ENCODE data around the gene TNN.
"Not testable (repeated sequence)": the region's sequence is repeated elsewhere in the genome, so short reads cannot be mapped to it uniquely, and the experiment has no call there.

Gene TNN

DNA sequence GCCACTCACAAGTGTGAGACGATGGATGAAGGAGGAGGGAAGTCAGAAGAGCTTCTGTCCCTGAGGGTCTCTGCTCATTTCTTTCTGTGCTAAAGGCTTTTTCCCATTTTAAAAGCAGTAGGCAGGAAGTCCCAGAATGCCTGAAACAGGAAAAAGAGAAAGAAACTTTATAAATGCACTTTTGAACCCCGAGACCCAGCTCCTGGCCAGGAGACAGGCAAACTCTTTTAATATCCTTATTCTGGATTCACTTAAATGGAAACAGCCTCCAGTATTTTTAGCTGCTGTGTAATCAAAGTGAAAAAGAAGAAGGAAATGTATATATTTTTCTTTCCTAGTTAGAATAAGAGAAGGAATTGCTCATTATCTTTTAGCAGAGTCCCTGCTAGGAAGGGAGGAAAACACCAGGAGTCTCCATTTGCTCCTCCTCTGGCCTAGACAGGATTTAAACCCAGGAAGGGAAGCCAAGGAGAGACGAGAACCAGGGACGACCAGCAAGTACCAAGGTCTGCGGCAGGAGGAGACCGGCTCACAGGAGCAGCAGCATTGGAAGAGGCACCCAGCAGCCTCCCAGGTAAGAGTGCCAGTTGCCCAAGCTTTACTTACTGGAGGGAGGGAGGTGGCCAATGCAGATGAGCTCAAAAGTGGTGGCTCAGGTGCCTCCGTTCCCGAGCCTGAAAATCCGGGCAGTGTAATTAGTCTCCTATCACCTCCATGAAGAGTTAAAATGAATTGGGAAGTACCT, at the start of gene TNN:
TNN (plus strand) TSS at position 472 of the 745 bp plus-strand sequence. CDS start 9,586 bp downstream, outside the sequence.
- Histone ChIP-seq H3K9ac (ENCODE audit: low read depth, low read length) (no peak within 1 kb of the TSS), H3K9me3 (ENCODE audit: control insufficient read depth, insufficient read depth, low read length) (no peaks in the 10 kb centered on the region), H3K4me1 (ENCODE audit: insufficient read depth, low read length) (peaks cover 10% of the 10 kb centered on the region), H3K36me3 (ENCODE audit: insufficient read depth, low read length) (no peaks in the 10 kb centered on the region)

DNA sequence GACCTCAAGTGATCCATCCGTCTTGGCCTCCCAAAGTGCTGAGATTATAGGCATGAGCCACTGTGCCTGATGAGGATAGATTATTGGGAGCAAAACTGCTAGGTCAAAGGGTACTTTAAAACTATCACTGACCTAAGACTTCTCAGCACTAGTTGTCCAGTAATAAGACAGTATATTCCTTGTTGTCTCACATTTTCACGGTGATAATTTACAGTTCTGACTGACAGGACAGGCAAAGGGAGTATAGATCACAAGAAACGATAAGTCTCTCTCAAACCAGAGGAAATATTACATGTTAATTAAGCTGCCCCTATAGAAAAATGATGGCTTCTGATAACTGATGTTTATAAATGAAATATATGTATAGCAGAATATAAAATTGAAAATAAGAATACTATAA, 48.1 kb upstream of the TNN start:
- Histone ChIP-seq H3K4me1 (ENCODE audit: insufficient read depth, low read length) (no peaks in the 10 kb centered on the region), H3K36me3 (ENCODE audit: insufficient read depth, low read length) (no peaks in the 10 kb centered on the region), H3K9ac (ENCODE audit: low read depth, low read length) (no peak overlapping the region), H3K9me3 (ENCODE audit: control insufficient read depth, insufficient read depth, low read length) (no peaks in the 10 kb centered on the region)

- Histone ChIP-seq H3K4me1 (ENCODE audit: insufficient read depth, low read length) (no peaks in the 10 kb centered on the region), H3K36me3 (ENCODE audit: insufficient read depth, low read length) (no peaks in the 10 kb centered on the region), H3K9me3 (ENCODE audit: control insufficient read depth, insufficient read depth, low read length) (no peaks in the 10 kb centered on the region), H3K9ac (ENCODE audit: low read depth, low read length) (peak within 1 kb of the TSS; percentile 99)
Observed at GRCh38 chr1:175023043-175023921, 44.4 kb upstream of the TNN start, which contains the start of gene MRPS14. Gene MRPS14, minus strand, starts transcription at chr1:175023425. Its CDS starts 17 bp downstream, at chr1:175023408.

GRCh38 chr1:175023922-175024242, 43.8 kb upstream of the TNN start:
- not testable (repeated sequence) for H3K36me3 ChIP-seq (ENCODE audit: insufficient read depth, low read length); H3K4me1 ChIP-seq (ENCODE audit: insufficient read depth, low read length); H3K9me3 ChIP-seq (ENCODE audit: control insufficient read depth, insufficient read depth, low read length)
- peak overlapping the region; percentile 99 for H3K9ac ChIP-seq (ENCODE audit: low read depth, low read length)

DNA sequence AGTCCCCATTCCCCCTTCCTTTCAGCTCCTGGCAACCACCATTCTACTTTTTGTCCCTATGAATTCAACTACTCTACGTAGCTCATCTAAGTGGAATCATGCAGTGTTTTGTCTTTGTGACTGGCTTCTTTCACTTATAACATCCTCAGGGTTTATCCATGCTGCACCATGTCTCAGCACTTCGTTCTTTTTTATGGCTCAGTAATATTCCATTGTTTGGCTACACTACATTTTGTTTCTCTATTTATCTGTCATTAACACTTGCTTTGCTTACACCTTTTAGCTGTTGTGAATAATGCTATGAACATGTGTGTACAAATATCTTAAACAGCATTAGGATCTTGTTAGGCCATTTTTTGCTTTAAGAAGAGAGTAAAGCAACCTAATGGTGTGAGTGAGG, 42.9 kb upstream of the TNN start:
- H3K4me1 ChIP-seq (ENCODE audit: insufficient read depth, low read length): no peaks in the 10 kb centered on the region
- no peaks in the 10 kb centered on the region for H3K9me3 ChIP-seq (ENCODE audit: control insufficient read depth, insufficient read depth, low read length)
- no peaks in the 10 kb centered on the region for H3K36me3 ChIP-seq (ENCODE audit: insufficient read depth, low read length)
- H3K9ac ChIP-seq (ENCODE audit: low read depth, low read length): no peak overlapping the region

- Histone ChIP-seq H3K4me1 (ENCODE audit: insufficient read depth, low read length) (peaks cover 11% of the 10 kb centered on the region), H3K9me3 (ENCODE audit: control insufficient read depth, insufficient read depth, low read length) (no peaks in the 10 kb centered on the region), H3K9ac (ENCODE audit: low read depth, low read length) (no peak overlapping the region), H3K36me3 (ENCODE audit: insufficient read depth, low read length) (no peaks in the 10 kb centered on the region)
Observed at GRCh38 chr1:175033953-175034352, 33.7 kb upstream of the TNN start.

DNA sequence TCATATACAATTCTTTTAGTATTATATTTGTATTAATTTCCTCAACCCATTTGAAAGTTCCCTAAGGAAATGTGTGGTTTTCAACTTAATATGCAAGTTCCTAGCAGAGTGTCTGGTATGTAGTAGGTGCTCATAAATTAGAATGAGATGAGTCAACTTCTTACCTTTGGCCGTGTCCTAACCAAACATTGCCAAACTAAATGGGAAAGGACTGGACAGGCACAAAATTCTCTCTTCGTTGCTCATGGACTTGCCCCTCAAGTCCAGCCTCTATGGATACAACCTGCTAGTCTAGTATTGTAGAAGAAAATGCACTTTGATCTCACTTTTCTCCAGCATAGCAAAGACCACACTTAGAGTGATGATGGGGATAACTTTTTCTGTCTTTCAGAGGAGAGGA, 32.9 kb upstream of the TNN start:
- H3K36me3 ChIP-seq (ENCODE audit: insufficient read depth, low read length): no peaks in the 10 kb centered on the region
- peaks cover 11% of the 10 kb centered on the region for H3K4me1 ChIP-seq (ENCODE audit: insufficient read depth, low read length)
- H3K9ac ChIP-seq (ENCODE audit: low read depth, low read length): no peak overlapping the region
- no peaks in the 10 kb centered on the region for H3K9me3 ChIP-seq (ENCODE audit: control insufficient read depth, insufficient read depth, low read length)

GRCh38 chr1:175035865-175036264, 31.8 kb upstream of the TNN start:
- peaks cover 11% of the 10 kb centered on the region for H3K4me1 ChIP-seq (ENCODE audit: insufficient read depth, low read length)
- H3K9me3 ChIP-seq (ENCODE audit: control insufficient read depth, insufficient read depth, low read length): no peaks in the 10 kb centered on the region
- no peak overlapping the region for H3K9ac ChIP-seq (ENCODE audit: low read depth, low read length)
- no peaks in the 10 kb centered on the region for H3K36me3 ChIP-seq (ENCODE audit: insufficient read depth, low read length)

GRCh38 chr1:175036476-175036875, 31.2 kb upstream of the TNN start:
- no peaks in the 10 kb centered on the region for H3K9me3 ChIP-seq (ENCODE audit: control insufficient read depth, insufficient read depth, low read length)
- H3K4me1 ChIP-seq (ENCODE audit: insufficient read depth, low read length): peaks cover 11% of the 10 kb centered on the region
- no peak overlapping the region for H3K9ac ChIP-seq (ENCODE audit: low read depth, low read length)

GRCh38 chr1:175037416-175037815, 30.2 kb upstream of the TNN start:
- no peaks in the 10 kb centered on the region for H3K9me3 ChIP-seq (ENCODE audit: control insufficient read depth, insufficient read depth, low read length)
- H3K9ac ChIP-seq (ENCODE audit: low read depth, low read length): no peak overlapping the region
- peaks cover 11% of the 10 kb centered on the region for H3K4me1 ChIP-seq (ENCODE audit: insufficient read depth, low read length)
- no peaks in the 10 kb centered on the region for H3K36me3 ChIP-seq (ENCODE audit: insufficient read depth, low read length)

More at GRCh38 chr1:175036476-175036875, 31.2 kb upstream of the TNN start:
- no peaks in the 10 kb centered on the region for H3K36me3 ChIP-seq (ENCODE audit: insufficient read depth, low read length)

DNA sequence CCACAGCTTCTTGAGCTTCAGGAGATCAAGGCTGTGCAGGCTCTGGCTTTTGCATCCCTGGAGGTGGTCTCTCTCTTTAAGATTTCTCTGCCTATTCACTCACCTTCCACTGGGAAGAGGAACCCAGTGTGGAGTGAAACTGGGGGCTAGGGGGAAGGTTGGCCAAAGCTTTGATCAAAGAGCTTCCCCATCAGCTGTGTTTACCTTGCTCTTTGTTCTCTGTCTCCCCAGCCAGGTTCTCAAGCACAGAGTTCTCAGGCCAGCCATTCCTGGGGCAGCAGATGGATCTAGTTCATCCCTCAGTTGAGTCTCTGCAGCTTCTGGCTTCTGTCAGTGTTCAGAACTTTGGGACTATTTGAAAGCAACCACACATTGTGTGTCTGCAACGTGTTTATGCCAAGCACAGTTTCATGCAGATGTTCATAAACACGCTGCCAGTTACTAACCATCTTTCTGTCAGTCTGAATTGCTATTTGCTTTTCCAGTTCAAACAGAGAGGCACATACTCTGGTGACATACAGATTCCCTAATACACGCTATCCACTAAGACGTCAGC, 27.2 kb upstream of the TNN start:
- no peaks in the 10 kb centered on the region for H3K36me3 ChIP-seq (ENCODE audit: insufficient read depth, low read length)
- H3K9me3 ChIP-seq (ENCODE audit: control insufficient read depth, insufficient read depth, low read length): no peaks in the 10 kb centered on the region
- peaks cover 11% of the 10 kb centered on the region for H3K4me1 ChIP-seq (ENCODE audit: insufficient read depth, low read length)
- H3K9ac ChIP-seq (ENCODE audit: low read depth, low read length): no peak overlapping the region

- no peaks in the 10 kb centered on the region for H3K36me3 ChIP-seq (ENCODE audit: insufficient read depth, low read length)
- H3K4me1 ChIP-seq (ENCODE audit: insufficient read depth, low read length): no peaks in the 10 kb centered on the region
- H3K9ac ChIP-seq (ENCODE audit: low read depth, low read length): no peak overlapping the region
- no peaks in the 10 kb centered on the region for H3K9me3 ChIP-seq (ENCODE audit: control insufficient read depth, insufficient read depth, low read length)
Observed at GRCh38 chr1:175042650-175043049, 25.0 kb upstream of the TNN start.

GRCh38 chr1:175043824-175044223, 23.8 kb upstream of the TNN start:
- Histone ChIP-seq H3K4me1 (ENCODE audit: insufficient read depth, low read length) (no peaks in the 10 kb centered on the region), H3K9me3 (ENCODE audit: control insufficient read depth, insufficient read depth, low read length) (no peaks in the 10 kb centered on the region), H3K36me3 (ENCODE audit: insufficient read depth, low read length) (no peaks in the 10 kb centered on the region), H3K9ac (ENCODE audit: low read depth, low read length) (no peak overlapping the region)

GRCh38 chr1:175044591-175044990, 23.0 kb upstream of the TNN start:
- not testable (repeated sequence) for H3K9me3 ChIP-seq (ENCODE audit: control insufficient read depth, insufficient read depth, low read length); H3K9ac ChIP-seq (ENCODE audit: low read depth, low read length)

GRCh38 chr1:175045097-175045496, 22.5 kb upstream of the TNN start:
- no peaks in the 10 kb centered on the region for H3K36me3 ChIP-seq (ENCODE audit: insufficient read depth, low read length)
- H3K9ac ChIP-seq (ENCODE audit: low read depth, low read length): no peak overlapping the region
- no peaks in the 10 kb centered on the region for H3K4me1 ChIP-seq (ENCODE audit: insufficient read depth, low read length)
- no peaks in the 10 kb centered on the region for H3K9me3 ChIP-seq (ENCODE audit: control insufficient read depth, insufficient read depth, low read length)

More at GRCh38 chr1:175044591-175044990, 23.0 kb upstream of the TNN start:
- H3K4me1 ChIP-seq (ENCODE audit: insufficient read depth, low read length); H3K36me3 ChIP-seq (ENCODE audit: insufficient read depth, low read length): not testable (repeated sequence)
